Stimulated activated CD4-positive, alpha-beta T cell treated with anti-CD3 and anti-CD28 coated beads, Interleukin-2, amount 100 ng/mL, for 4 hours (primary cell): ENCODE data around the gene PHF12.

ENCODE experiments used
- DNase-seq: peaks from one replicate; pipeline ENCODE4 v3.0.0-alpha.2; 2020; ENCODE audit warnings: low read depth

Gene PHF12

GRCh38 chr17:28858801-28859355, 92.4 kb downstream of the PHF12 start:
- no peak for DNase-seq

DNA sequence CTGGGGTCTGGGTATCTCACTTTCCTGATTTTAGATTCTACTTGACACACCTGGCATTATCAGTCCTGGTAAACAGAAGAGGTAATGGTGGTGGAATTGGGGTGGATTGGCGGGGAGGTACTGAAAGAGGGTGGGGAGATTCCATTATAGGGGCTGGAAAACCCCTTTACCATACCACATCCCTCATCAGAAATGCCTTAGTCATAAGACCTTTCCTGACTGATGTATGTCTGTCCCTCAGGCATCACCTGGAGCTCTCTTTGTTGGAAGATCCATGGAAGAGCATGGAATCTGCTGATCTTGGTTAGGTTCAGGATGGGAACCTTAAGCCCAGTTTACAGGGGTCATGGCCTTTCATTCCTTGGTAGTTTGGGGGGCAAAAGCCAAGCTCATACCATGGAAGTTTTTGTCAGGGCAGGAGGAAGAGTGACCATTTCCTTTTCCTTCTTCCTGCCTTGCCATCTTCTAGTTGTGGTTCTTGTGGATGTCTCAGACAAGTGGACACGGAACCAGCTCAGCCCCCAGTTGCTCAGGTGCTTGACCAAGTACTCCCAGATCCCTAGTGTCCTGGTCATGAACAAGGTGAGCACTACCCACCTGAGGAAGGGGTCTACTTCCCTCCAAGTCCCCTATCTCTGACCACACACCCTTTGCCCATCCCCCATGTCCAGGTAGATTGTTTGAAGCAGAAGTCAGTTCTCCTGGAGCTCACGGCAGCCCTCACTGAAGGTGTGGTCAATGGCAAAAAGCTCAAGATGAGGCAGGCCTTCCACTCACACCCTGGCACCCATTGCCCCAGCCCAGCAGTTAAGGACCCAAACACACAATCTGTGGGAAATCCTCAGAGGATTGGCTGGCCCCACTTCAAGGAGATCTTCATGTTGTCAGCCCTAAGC, 93.2 kb downstream of the PHF12 start:
- DNase-seq = no peak

DNA sequence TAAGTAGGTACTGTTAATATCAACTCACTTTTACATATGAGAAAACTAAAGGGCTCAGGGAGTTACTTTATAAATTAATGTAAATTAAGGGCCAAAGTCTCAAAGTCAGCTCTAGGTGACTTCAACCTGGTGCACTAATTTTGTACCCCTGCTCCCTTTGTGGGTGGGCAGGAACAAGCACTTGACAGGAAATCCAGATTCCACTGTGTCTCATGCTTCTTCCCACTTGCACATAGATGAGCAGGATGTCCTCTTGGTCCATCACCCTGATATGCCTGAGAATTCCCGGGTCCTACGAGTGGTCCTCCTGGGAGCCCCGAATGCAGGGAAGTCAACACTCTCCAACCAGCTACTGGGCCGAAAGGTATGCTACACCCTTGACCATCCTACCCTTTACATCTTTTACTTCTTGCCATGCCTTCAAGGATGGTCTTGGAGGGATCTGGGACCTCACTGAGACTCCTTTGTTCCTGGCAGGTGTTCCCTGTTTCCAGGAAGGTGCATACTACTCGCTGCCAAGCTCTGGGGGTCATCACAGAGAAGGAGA, 95.2 kb downstream of the PHF12 start:
- no peak for DNase-seq

- no peak for DNase-seq
Measured at GRCh38 chr17:28855336-28855679, 96.0 kb downstream of the PHF12 start.
